ENCODE measurements around the gene SH3PXD2A.

SH3PXD2A gene

GRCh38 chr10:103837370-103838069 lies 17.9 kb downstream of the SH3PXD2A start:
- no peak for DNase-seq
- TF ChIP-seq POLR2A (IDR thresholded peaks at IDR 0.05; ENCODE audit: low read length) = no peak
- TF ChIP-seq GATA1 (IDR thresholded peaks at IDR 0.05; ENCODE audit: low read depth, low read length) = no peak

- no peak for DNase-seq
- TF ChIP-seq GATA1 (IDR thresholded peaks at IDR 0.05; ENCODE audit: low read depth, low read length) (no peak), POLR2A (IDR thresholded peaks at IDR 0.05; ENCODE audit: low read length) (no peak)
These were observed 18.5 kb downstream of the SH3PXD2A start for GRCh38 chr10:103836861-103837260.

DNA sequence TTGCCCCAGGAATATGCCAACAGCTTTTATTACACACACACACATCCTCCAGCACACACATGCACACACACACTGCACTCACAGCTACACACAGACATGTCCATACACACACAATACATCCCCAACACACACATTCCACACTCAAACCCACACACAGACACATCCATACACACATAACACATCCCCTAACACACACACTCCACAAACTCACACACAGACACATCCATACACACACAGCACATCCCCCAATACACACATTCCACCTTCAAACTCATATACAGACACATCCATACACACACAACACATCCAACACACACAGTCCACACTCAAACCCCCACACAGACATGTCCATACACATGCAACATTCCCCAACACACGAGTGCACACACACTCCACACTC lies 19.1 kb downstream of the SH3PXD2A start:
- no peak for DNase-seq
- no peak for TF ChIP-seq POLR2A (IDR thresholded peaks at IDR 0.05; ENCODE audit: low read length)
- no peak for TF ChIP-seq GATA1 (IDR thresholded peaks at IDR 0.05; ENCODE audit: low read depth, low read length)

DNA sequence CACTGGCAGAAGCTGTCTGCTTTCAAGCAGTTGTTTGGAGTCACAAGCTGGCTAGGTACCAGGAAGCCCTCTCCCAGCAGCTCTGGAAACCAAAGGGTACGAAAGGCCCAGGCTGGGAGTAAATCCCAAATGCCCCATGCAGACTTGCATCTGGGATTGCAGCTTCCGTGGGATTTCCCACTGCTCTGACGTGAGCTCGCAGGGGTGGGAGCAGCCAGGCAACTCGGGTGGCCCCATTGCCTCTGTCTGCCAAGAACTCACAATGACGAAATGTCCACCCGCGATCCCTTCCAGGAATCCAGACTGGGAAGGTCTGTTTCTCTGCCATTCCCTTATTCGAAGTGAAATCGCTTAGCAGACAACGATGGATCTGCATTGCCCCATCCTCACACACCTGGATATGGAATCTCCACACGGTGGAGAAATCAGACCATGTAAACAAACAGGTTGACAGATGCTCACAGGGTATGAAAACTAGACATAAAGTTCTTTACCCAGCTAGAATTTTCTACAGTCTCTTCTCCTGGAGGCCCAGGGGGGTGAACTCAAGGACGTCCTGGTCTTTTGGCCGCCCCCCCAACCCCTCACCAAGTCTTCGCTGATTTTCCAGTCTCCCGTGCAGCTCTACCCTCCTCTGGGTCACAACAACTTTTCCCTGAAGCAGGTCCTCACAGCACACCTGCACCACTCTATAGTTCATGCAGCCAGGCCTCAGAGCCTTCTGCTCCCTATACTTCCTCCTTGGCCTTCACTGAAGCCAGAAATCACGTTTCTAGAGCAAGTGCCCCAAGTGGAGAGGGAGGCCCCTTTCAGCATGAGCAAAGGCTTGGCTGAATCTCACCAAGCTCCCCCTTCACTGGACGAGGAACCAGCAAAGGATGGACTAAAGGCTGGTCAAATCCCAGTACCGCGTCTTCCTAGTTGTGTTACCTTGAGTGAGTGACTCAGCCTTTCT lies 20.0 kb downstream of the SH3PXD2A start:
- no peak for DNase-seq
- TF ChIP-seq GATA1 (IDR thresholded peaks at IDR 0.05; ENCODE audit: low read depth, low read length) = no peak
- no peak for TF ChIP-seq POLR2A (IDR thresholded peaks at IDR 0.05; ENCODE audit: low read length)

- TF ChIP-seq GATA1 (IDR thresholded peaks at IDR 0.05; ENCODE audit: low read depth, low read length) (no peak), POLR2A (IDR thresholded peaks at IDR 0.05; ENCODE audit: low read length) (no peak)
These were observed 20.8 kb downstream of the SH3PXD2A start for GRCh38 chr10:103834436-103835095.

DNA sequence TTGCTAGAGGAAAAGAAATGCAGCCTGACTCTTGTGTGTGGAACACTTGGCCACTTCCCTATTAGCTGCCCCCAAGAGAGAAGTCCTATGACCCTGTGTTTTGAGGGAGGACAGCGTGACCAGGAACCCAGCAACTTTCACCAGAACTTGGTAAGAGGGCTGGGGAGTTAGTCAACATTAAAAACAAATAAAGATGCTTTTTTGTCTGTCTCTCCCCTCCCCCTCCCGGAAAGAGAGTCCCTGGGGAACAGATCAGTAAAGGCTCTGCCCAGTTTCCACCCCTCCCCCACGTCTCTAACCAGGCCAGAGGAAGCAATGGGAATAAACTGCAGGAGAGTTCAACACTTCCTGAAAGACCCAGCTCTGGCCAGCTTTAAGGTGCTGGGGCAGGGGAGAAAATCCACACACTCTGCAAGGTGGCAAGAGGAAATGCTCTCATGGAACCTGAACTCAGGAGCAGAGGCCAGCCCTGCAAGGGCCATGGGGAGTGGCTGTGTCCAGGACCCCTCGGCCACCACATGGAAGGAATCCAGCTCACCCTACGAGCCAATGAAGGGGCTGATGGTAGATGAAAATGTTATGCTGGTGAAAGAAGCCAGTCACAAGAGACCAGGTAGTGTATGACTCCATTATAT lies 21.5 kb downstream of the SH3PXD2A start:
- no peak for DNase-seq
- TF ChIP-seq POLR2A (IDR thresholded peaks at IDR 0.05; ENCODE audit: low read length) (no peak), GATA1 (IDR thresholded peaks at IDR 0.05; ENCODE audit: low read depth, low read length) (no peak)

More at GRCh38 chr10:103834436-103835095, 20.8 kb downstream of the SH3PXD2A start:
- no peak for DNase-seq

DNA sequence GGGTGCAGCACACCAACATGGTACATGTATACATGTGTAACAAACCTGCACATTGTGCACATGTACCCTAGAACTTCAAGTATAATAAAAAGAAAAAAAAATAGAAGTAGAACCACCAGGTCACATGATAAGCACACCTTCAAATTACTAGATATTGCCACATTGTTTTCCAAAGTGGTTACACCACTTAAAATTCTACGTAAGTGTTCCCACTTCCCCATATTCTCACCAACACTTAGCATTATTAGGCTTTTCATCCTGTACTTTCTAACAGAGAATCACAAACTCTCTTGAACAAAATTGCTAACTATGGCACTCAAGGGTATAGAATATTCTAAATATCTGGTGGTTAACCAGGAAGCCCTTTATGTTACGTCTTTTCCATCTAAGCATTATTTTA lies 22.6 kb downstream of the SH3PXD2A start:
- TF ChIP-seq GATA1 (IDR thresholded peaks at IDR 0.05; ENCODE audit: low read depth, low read length) = no peak
- TF ChIP-seq POLR2A (IDR thresholded peaks at IDR 0.05; ENCODE audit: low read length) = no peak

GRCh38 chr10:103829838-103830465 lies 25.4 kb downstream of the SH3PXD2A start:
- TF ChIP-seq POLR2A (IDR thresholded peaks at IDR 0.05; ENCODE audit: low read length) (no peak), GATA1 (IDR thresholded peaks at IDR 0.05; ENCODE audit: low read depth, low read length) (no peak)
- DNase-seq = no peak

More for the DNA sequence above, 22.6 kb downstream of the SH3PXD2A start:
- DNase-seq = no peak

DNA sequence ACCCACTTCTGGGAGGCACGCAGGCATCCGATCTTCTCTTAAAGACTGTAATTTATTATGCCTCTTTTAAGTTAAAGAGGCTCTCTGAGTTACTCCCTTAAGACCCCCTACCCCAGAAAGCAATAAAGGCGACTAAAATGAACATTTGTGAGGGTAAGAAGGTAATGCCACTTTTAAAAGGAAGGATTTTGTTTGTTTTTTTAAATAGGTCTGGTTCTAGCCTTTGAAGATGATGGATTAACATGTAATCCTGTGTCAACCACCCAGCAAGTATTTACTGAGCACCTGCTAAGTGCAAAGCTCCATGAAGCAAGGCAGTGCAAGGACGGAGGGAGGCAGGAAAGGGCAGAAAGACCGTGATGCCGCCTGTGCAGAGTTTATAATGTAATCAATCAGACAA lies 26.1 kb downstream of the SH3PXD2A start:
- TF ChIP-seq POLR2A (IDR thresholded peaks at IDR 0.05; ENCODE audit: low read length) (no peak), GATA1 (IDR thresholded peaks at IDR 0.05; ENCODE audit: low read depth, low read length) (no peak)
- no peak for DNase-seq

- no peak for DNase-seq
- TF ChIP-seq GATA1 (IDR thresholded peaks at IDR 0.05; ENCODE audit: low read depth, low read length) (no peak), POLR2A (IDR thresholded peaks at IDR 0.05; ENCODE audit: low read length) (no peak)
These were observed 26.7 kb downstream of the SH3PXD2A start for GRCh38 chr10:103828587-103829197.

- no peak for DNase-seq
- TF ChIP-seq POLR2A (IDR thresholded peaks at IDR 0.05; ENCODE audit: low read length) (no peak), GATA1 (IDR thresholded peaks at IDR 0.05; ENCODE audit: low read depth, low read length) (no peak)
These were observed 27.3 kb downstream of the SH3PXD2A start for GRCh38 chr10:103828107-103828506.

GRCh38 chr10:103826885-103827284 lies 28.5 kb downstream of the SH3PXD2A start:
- TF ChIP-seq GATA1 (IDR thresholded peaks at IDR 0.05; ENCODE audit: low read depth, low read length) = no peak
- no peak for TF ChIP-seq POLR2A (IDR thresholded peaks at IDR 0.05; ENCODE audit: low read length)
- no peak for DNase-seq

GRCh38 chr10:103824281-103824680 lies 31.1 kb downstream of the SH3PXD2A start:
- no peak for DNase-seq
- TF ChIP-seq POLR2A (IDR thresholded peaks at IDR 0.05; ENCODE audit: low read length) = no peak
- no peak for TF ChIP-seq GATA1 (IDR thresholded peaks at IDR 0.05; ENCODE audit: low read depth, low read length)
